ENCODE data around the gene ARHGAP24. TPM values are rescaled to one million over a fixed set of nuclear protein-coding genes. Genes with fewer than 3 reads are reported as not detected.

Gene ARHGAP24
- total and polyA plus RNA-seq, 10 of the 15 experiments (the other 5 are each of a cell fraction or from before 2014, with no cell fraction given) = 0.10 to 4.2 (median 0.52) TPM

DNA sequence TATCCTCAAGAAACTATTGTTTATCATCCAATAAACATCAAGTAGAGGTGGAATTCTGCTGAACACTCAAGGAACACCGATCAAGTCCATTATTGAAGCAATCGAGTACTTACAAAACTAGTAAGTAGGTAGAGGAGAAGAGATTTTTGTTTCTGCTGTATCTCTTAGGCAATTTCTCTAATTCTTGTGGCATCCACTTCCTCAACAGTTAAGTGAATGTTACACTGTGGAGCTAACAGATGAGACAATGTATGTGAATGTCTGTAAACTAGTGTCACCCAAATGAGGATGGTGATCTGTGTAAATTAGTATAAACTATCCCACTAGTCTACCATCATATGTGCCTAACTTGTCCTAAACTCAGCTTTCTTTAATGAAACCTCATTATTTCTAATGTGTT is 261.6 kb downstream of the ARHGAP24 start:
- intact Hi-C loops (cut with micrococcal nuclease; ENCODE audit: unreplicated experiment) = no loop called here
- WGBS (ENCODE audit: insufficient coverage, insufficient replicate concordance, low lambda C conversion rate, missing lambda C conversion rate) = 98% methylated on average over 2 of the region's 2 CpGs
- BruUV-seq (replicated peaks) = no TSS peak
- no peak overlapping the region for H3K27ac ChIP-seq (ENCODE audit: control insufficient read depth, insufficient read depth)
- no peaks in the 10 kb centered on the region for H3K27me3 ChIP-seq (replicated peaks in 1 of 2; ENCODE audit: control insufficient read depth in 2 of 2, insufficient read depth in 2 of 2, low read length in 1 of 2)
- H3K36me3 ChIP-seq (ENCODE audit: control insufficient read depth in 2 of 2, insufficient read depth in 2 of 2, low read length in 1 of 2) = no peaks in the 10 kb centered on the region
- H3K9me3 ChIP-seq (replicated peaks; ENCODE audit: control insufficient read depth, insufficient read depth, low read length) = no peaks in the 10 kb centered on the region
- CTCF ChIA-PET = interaction anchor here (1.1 kb wide), 1 partner anchor 11 kb away, joined by 7 read pairs; no protein-coding TSS in a partner anchor
- POLR2A ChIA-PET = no interaction called here
- in situ Hi-C loops (cut with MboI) = no loop called here
- H2AFZ ChIP-seq (ENCODE audit: control insufficient read depth, low read depth, low read length) = no peak overlapping the region
- H3K4me1 ChIP-seq (ENCODE audit: control insufficient read depth, insufficient read depth, low read length) = no peaks in the 10 kb centered on the region
- ATAC-seq = no peak
- FAIRE-seq = no peak
- H4K20me1 ChIP-seq (ENCODE audit: control insufficient read depth, insufficient read depth) = no peaks in the 10 kb centered on the region
- TF ChIP-seq NR2C1 (IDR thresholded peaks at IDR 0.05) (no peak), STAT1 (conservative IDR thresholded peaks at IDR 0.05) (no peak), CHD1 (IDR thresholded peaks at IDR 0.05; ENCODE audit: low read depth, low read length) (no peak), HSF1 (IDR thresholded peaks at IDR 0.05; ENCODE audit: low read depth, low read length) (no peak)
- no peaks in the 10 kb centered on the region for H3K79me2 ChIP-seq (ENCODE audit: control insufficient read depth, insufficient read depth, low read length)
- no peak for DNase-seq (ENCODE audit: low read depth, low spot score)
- RAD21 ChIA-PET (ENCODE audit: unreplicated experiment) = interaction anchor here (0.6 to 2.0 kb wide), 2 partner anchors 11 to 660 kb away, joined by 3 to 4 read pairs; no protein-coding TSS in a partner anchor
- H3K4me3 ChIP-seq = no peak overlapping the region
- no peak overlapping the region for H3K4me2 ChIP-seq (ENCODE audit: control insufficient read depth, insufficient read depth)
- SMC1A ChIA-PET (ENCODE audit: uncharacterized antibody, unreplicated experiment) = no interaction called here
- no peak overlapping the region for H3K9ac ChIP-seq (ENCODE audit: control insufficient read depth, insufficient read depth, low read length)

- RAD21 ChIA-PET (ENCODE audit: unreplicated experiment) = no interaction called here
- Histone ChIP-seq H3K27me3 (replicated peaks in 1 of 2; ENCODE audit: control insufficient read depth in 2 of 2, insufficient read depth in 2 of 2, low read length in 1 of 2) (no peaks in the 10 kb centered on the region), H3K9ac (ENCODE audit: control insufficient read depth, insufficient read depth, low read length) (no peak overlapping the region), H4K20me1 (ENCODE audit: control insufficient read depth, insufficient read depth) (no peaks in the 10 kb centered on the region), H3K4me2 (ENCODE audit: control insufficient read depth, insufficient read depth) (no peak overlapping the region), H3K4me1 (ENCODE audit: control insufficient read depth, insufficient read depth, low read length) (no peaks in the 10 kb centered on the region), H3K4me3 (no peak overlapping the region), H3K9me3 (replicated peaks; ENCODE audit: control insufficient read depth, insufficient read depth, low read length) (no peaks in the 10 kb centered on the region), H3K27ac (ENCODE audit: control insufficient read depth, insufficient read depth) (no peak overlapping the region), H2AFZ (ENCODE audit: control insufficient read depth, low read depth, low read length) (no peak overlapping the region), H3K36me3 (ENCODE audit: control insufficient read depth in 2 of 2, insufficient read depth in 2 of 2, low read length in 1 of 2) (no peaks in the 10 kb centered on the region), H3K79me2 (ENCODE audit: control insufficient read depth, insufficient read depth, low read length) (no peaks in the 10 kb centered on the region)
- in situ Hi-C loops (cut with MboI) = no loop called here
- ATAC-seq = no peak
- SMC1A ChIA-PET (ENCODE audit: uncharacterized antibody, unreplicated experiment) = interaction anchor here (0.8 kb wide), 1 partner anchor 10 kb away, joined by 3 read pairs; no protein-coding TSS in a partner anchor
- POLR2A ChIA-PET = no interaction called here
- no peak for DNase-seq (ENCODE audit: low read depth, low spot score)
- intact Hi-C loops (cut with micrococcal nuclease; ENCODE audit: unreplicated experiment) = no loop called here
- CTCF ChIA-PET = no interaction called here
- BruUV-seq (replicated peaks) = no TSS peak
- WGBS (ENCODE audit: insufficient coverage, insufficient replicate concordance, low lambda C conversion rate, missing lambda C conversion rate) = 100% methylated on average over 1 of the region's 1 CpG
- FAIRE-seq = no peak
- TF ChIP-seq, protein P1, sequence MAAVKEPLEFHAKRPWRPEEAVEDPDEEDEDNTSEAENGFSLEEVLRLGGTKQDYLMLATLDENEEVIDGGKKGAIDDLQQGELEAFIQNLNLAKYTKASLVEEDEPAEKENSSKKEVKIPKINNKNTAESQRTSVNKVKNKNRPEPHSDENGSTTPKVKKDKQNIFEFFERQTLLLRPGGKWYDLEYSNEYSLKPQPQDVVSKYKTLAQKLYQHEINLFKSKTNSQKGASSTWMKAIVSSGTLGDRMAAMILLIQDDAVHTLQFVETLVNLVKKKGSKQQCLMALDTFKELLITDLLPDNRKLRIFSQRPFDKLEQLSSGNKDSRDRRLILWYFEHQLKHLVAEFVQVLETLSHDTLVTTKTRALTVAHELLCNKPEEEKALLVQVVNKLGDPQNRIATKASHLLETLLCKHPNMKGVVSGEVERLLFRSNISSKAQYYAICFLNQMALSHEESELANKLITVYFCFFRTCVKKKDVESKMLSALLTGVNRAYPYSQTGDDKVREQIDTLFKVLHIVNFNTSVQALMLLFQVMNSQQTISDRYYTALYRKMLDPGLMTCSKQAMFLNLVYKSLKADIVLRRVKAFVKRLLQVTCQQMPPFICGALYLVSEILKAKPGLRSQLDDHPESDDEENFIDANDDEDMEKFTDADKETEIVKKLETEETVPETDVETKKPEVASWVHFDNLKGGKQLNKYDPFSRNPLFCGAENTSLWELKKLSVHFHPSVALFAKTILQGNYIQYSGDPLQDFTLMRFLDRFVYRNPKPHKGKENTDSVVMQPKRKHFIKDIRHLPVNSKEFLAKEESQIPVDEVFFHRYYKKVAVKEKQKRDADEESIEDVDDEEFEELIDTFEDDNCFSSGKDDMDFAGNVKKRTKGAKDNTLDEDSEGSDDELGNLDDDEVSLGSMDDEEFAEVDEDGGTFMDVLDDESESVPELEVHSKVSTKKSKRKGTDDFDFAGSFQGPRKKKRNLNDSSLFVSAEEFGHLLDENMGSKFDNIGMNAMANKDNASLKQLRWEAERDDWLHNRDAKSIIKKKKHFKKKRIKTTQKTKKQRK (IDR thresholded peaks at IDR 0.05; ENCODE audit: low read depth, low read length) = no peak
- TF ChIP-seq, protein P2, sequence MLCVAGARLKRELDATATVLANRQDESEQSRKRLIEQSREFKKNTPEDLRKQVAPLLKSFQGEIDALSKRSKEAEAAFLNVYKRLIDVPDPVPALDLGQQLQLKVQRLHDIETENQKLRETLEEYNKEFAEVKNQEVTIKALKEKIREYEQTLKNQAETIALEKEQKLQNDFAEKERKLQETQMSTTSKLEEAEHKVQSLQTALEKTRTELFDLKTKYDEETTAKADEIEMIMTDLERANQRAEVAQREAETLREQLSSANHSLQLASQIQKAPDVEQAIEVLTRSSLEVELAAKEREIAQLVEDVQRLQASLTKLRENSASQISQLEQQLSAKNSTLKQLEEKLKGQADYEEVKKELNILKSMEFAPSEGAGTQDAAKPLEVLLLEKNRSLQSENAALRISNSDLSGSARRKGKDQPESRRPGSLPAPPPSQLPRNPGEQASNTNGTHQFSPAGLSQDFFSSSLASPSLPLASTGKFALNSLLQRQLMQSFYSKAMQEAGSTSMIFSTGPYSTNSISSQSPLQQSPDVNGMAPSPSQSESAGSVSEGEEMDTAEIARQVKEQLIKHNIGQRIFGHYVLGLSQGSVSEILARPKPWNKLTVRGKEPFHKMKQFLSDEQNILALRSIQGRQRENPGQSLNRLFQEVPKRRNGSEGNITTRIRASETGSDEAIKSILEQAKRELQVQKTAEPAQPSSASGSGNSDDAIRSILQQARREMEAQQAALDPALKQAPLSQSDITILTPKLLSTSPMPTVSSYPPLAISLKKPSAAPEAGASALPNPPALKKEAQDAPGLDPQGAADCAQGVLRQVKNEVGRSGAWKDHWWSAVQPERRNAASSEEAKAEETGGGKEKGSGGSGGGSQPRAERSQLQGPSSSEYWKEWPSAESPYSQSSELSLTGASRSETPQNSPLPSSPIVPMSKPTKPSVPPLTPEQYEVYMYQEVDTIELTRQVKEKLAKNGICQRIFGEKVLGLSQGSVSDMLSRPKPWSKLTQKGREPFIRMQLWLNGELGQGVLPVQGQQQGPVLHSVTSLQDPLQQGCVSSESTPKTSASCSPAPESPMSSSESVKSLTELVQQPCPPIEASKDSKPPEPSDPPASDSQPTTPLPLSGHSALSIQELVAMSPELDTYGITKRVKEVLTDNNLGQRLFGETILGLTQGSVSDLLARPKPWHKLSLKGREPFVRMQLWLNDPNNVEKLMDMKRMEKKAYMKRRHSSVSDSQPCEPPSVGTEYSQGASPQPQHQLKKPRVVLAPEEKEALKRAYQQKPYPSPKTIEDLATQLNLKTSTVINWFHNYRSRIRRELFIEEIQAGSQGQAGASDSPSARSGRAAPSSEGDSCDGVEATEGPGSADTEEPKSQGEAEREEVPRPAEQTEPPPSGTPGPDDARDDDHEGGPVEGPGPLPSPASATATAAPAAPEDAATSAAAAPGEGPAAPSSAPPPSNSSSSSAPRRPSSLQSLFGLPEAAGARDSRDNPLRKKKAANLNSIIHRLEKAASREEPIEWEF (IDR thresholded peaks at IDR 0.05; ENCODE audit: insufficient replicate concordance, low read depth, low read length) = no peak
- TF ChIP-seq STAT1 (conservative IDR thresholded peaks at IDR 0.05) = no peak
- no peak for TF ChIP-seq TCF3 (IDR thresholded peaks at IDR 0.05; ENCODE audit: borderline replicate concordance, insufficient read depth, low read depth, low read length)
Observed at GRCh38 chr4:85737254-85737653, 262.3 kb downstream of the ARHGAP24 start.
